Spleen (tissue), 11 donors: ENCODE measurements around the gene S100A13. TPM values are rescaled to one million over a fixed set of nuclear protein-coding genes. Genes with fewer than 3 reads are reported as not detected.

Source experiments
- DNase-seq: peaks from one replicate; pipeline ENCODE4 v3.0.0-alpha.2; 2020
- H3K27ac ChIP-seq, 8 donors: fragments of 200-600 bp; sonication (generic) in 7 of 8; 1 replicate in 4 of 8; 2 replicates in 4 of 8; pipeline versions ENCODE4 v1.5.0 to v1.8.0; 2016 to 2021; ENCODE audit warnings: inconsistent platforms in 4 of 8, mild to moderate bottlenecking in 4 of 8, moderate library complexity in 1 of 8
- H3K27me3 ChIP-seq, 7 donors: fragments of 200-600 bp; sonication (generic) in 6 of 7; replicated peaks in 1 of 7; 1 replicate in 4 of 7; 2 replicates in 3 of 7; pipeline versions ENCODE4 v1.5.0 to v1.8.0; 2016 to 2021; ENCODE audit warnings: inconsistent platforms in 3 of 7, mild to moderate bottlenecking in 1 of 7
- H3K36me3 ChIP-seq, 6 donors: fragments of 200-600 bp; sonication (generic) in 5 of 6; 1 replicate in 4 of 6; 2 replicates in 2 of 6; pipeline versions ENCODE4 v1.5.0 to v1.8.0; 2016 to 2021; ENCODE audit warnings: inconsistent platforms in 2 of 6
- H3K4me1 ChIP-seq, 6 donors: fragments of 200-600 bp; sonication (generic) in 5 of 6; 1 replicate in 3 of 6; 2 replicates in 3 of 6; pipeline versions ENCODE4 v1.5.0 to v1.8.0; 2016 to 2021; ENCODE audit warnings: inconsistent platforms in 3 of 6
- H3K4me3 ChIP-seq, 8 donors: fragments of 200-600 bp; sonication (generic) in 7 of 8; 1 replicate in 4 of 8; 2 replicates in 4 of 8; pipeline versions ENCODE4 v1.5.0 to v1.8.0; 2016 to 2021; ENCODE audit warnings: inconsistent platforms in 4 of 8, mild to moderate bottlenecking in 4 of 8, moderate library complexity in 2 of 8
- H3K9me3 ChIP-seq, 8 donors: fragments of 200-600 bp; sonication (generic) in 7 of 8; 1 replicate in 4 of 8; 2 replicates in 4 of 8; pipeline versions ENCODE4 v1.5.0 to v1.8.0; 2016 to 2021; ENCODE audit warnings: inconsistent platforms in 4 of 8
- CTCF ChIP-seq, 11 experiments: fragments of 200-600 bp in 7 of 11; fragments of 450-650 bp in 4 of 11; sonication (generic) in 4 of 11; IDR thresholded peaks in 8 of 11; conservative IDR thresholded peaks in 3 of 11; 1 replicate in 7 of 11; 2 replicates in 4 of 11; pipeline versions ENCODE4 v1.4.0 to v1.8.0; 2016 to 2021; ENCODE audit warnings: antibody characterized with exemption in 11 of 11, inconsistent platforms in 4 of 11, mild to moderate bottlenecking in 1 of 11
- POLR2A ChIP-seq, 3 donors: fragments of 450-650 bp; IDR thresholded peaks; one replicate each; pipeline ENCODE4 v1.5.1; 2017; ENCODE audit warnings: antibody characterized with exemption in 3 of 3, mild to moderate bottlenecking in 1 of 3
- POLR2AphosphoS5 ChIP-seq, 3 donors: sonication (generic); formaldehyde crosslinking; IDR thresholded peaks; one replicate each; pipeline ENCODE4 v1.5.1; 2017; ENCODE audit warnings: antibody characterized with exemption in 3 of 3
- WGBS, 5 donors: extraction: QIAGEN DNeasy Blood & Tissue Kit in 3 of 5; methylation state at CpG; one replicate each; pipeline versions ENCODE4 v1.1.5 to v1.1.7; 2013 to 2018; 5-methylcytosine and 5-hydroxymethylcytosine counted together
- intact Hi-C: fragments of 100-400 bp; cut with DNase I; formaldehyde crosslinking; loops from one replicate; pipeline ENCODE4 v1.15.0; 2023; ENCODE audit warnings: low total_unique reads
- polyA plus RNA-seq, 3 donors: library from polyadenylated mRNA; stranded (reverse); fragments of 200-250 nt; gene quantifications; one replicate each; pipeline ENCODE4 v1.2.1, GENCODE V29; 2013
- total RNA-seq, 7 donors: library from RNA; depleted of rRNA in 3 of 7; stranded (reverse); fragments of >200 nt in 3 of 7; fragmentation: NEBNext Ultra II Directional in 4 of 7; extraction: Animal tissue kit (Norgen Biotek cat#: 25700) in 4 of 7; gene quantifications; one replicate each; pipeline versions ENCODE4 v1.1.0 to v1.2.1, GENCODE V29; 2016 to 2021
- donor health status: healthy with polysubstance abuse.
- donor health status: DM: no; HTN: no; CAD: no; lungs with moderate emphysema.
- donor health status: DM: no; HTN: no; CAD: no.
- donor health status: Bipolar disorder and iron deficiency.
- donor health status: healthy.
- donor health status: DM: no; HTN: no; CAD: no.
- donor health status: DM: yes; HTN: yes; CAD: no.

The S100A13 gene
- total and polyA plus RNA-seq, 10 donors = 48.8 to 146 (median 75.5) TPM

DNA sequence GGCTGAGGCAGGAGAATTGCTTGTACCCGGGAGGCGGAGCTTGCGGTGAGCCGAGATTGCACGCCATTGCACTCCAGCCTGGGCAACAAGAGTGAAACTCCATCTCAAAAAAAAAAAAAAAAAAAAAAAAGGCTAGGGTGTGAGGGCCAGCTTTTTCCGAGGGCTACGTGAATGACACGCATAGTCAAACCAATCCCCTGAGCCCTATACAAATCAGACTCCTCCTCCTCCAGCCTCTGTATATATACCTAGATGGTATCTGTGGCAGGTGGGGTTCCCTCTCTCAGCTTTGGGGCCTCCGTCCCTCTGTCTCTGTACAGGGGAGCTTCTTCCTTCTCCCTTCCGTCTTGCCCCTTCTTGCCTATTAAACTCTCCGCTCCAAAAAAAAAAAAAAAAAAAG is 21.1 kb downstream of the S100A13 start:
- WGBS, 5 donors = 84 to 93% (median 91%) methylated on average over 11 of the region's 11 CpGs
- no peak overlapping the region for H3K4me3 ChIP-seq
- no peak for TF ChIP-seq POLR2A (IDR thresholded peaks at IDR 0.05)
- TF ChIP-seq POLR2AphosphoS5 (IDR thresholded peaks at IDR 0.05) = no peak
- no peak for TF ChIP-seq CTCF (IDR thresholded peaks at IDR 0.05 in 8 of 11, conservative IDR thresholded peaks at IDR 0.05 in 3 of 11)
- DNase-seq = peak; percentile 22
- peaks cover 5 to 60% (median 27%) of the 10 kb centered on the region in 6 donors for H3K4me1 ChIP-seq
- no peaks in the 10 kb centered on the region for H3K9me3 ChIP-seq
- H3K27ac ChIP-seq = peak overlapping the region in 4 of 8 donors; percentile 88 to 95 (median 89)
- intact Hi-C loops = no loop called here
- H3K27me3 ChIP-seq = no peaks in the 10 kb centered on the region
- H3K36me3 ChIP-seq = peaks cover 0 to 26% (median 0%) of the 10 kb centered on the region in 6 donors

DNA sequence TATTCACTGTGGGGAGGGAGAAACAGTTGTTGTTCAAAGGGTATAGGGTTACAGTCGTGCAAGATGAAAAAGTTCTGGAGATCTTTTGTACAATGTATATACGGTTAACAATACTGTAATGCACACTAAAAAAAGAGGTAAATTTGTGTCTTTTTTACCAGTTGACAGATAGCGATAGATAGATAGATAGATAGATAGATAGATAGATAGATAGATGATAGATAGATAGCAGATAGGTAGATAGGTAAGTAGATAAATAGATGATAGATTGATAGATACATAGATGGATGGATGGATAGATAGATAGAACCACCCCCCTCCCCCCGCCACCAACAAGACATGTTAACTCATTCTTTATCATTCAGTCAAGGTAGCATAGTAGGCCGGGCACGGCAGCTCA is 24.6 kb downstream of the S100A13 start:
- Histone ChIP-seq H3K27me3 (no peaks in the 10 kb centered on the region), H3K9me3 (no peaks in the 10 kb centered on the region), H3K4me3 (no peak overlapping the region), H3K27ac (no peak overlapping the region), H3K4me1 (peaks cover 12 to 64% (median 24%) of the 10 kb centered on the region in 6 donors), H3K36me3 (peaks cover 0 to 26% (median 0%) of the 10 kb centered on the region in 6 donors)
- DNase-seq = no peak
- WGBS, 5 donors = 82 to 90% (median 85%) methylated on average over 6 of the region's 6 CpGs
- TF ChIP-seq POLR2A (IDR thresholded peaks at IDR 0.05) (no peak), POLR2AphosphoS5 (IDR thresholded peaks at IDR 0.05) (no peak), CTCF (IDR thresholded peaks at IDR 0.05 in 8 of 11, conservative IDR thresholded peaks at IDR 0.05 in 3 of 11) (no peak)
- intact Hi-C loops = no loop called here

DNA sequence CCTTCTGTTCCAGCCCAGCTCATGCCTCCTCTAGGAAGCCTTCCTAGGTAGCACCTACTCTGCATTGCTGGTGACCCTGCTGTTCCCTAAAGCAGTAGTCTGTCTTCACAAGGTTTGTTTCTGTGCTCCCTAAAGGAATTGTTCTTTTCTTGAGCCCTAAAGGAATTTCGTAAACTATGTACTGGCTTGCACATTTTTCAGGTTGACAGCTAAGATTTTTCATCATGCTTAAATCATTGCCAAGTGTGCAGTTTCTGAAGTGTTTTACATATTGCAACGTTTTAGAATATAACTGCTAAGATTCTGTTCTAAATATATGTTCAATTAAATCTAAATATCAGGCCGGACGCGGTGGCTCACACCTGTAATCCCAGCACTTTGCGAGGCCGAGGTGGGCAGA is 27.5 kb downstream of the S100A13 start:
- Histone ChIP-seq H3K27ac (peak overlapping the region in 4 of 8 donors; percentile 84 to 89 (median 85)), H3K36me3 (no peaks in the 10 kb centered on the region), H3K4me3 (no peak overlapping the region), H3K9me3 (no peaks in the 10 kb centered on the region), H3K4me1 (peaks cover 11 to 51% (median 20%) of the 10 kb centered on the region in 6 donors), H3K27me3 (no peaks in the 10 kb centered on the region)
- no peak for DNase-seq
- intact Hi-C loops = no loop called here
- TF ChIP-seq CTCF (IDR thresholded peaks at IDR 0.05 in 8 of 11, conservative IDR thresholded peaks at IDR 0.05 in 3 of 11) = no peak
- no peak for TF ChIP-seq POLR2A (IDR thresholded peaks at IDR 0.05)
- TF ChIP-seq POLR2AphosphoS5 (IDR thresholded peaks at IDR 0.05) = no peak
- 86 to 91% (median 87%) methylated on average over 7 of the region's 7 CpGs for WGBS, 5 donors

DNA sequence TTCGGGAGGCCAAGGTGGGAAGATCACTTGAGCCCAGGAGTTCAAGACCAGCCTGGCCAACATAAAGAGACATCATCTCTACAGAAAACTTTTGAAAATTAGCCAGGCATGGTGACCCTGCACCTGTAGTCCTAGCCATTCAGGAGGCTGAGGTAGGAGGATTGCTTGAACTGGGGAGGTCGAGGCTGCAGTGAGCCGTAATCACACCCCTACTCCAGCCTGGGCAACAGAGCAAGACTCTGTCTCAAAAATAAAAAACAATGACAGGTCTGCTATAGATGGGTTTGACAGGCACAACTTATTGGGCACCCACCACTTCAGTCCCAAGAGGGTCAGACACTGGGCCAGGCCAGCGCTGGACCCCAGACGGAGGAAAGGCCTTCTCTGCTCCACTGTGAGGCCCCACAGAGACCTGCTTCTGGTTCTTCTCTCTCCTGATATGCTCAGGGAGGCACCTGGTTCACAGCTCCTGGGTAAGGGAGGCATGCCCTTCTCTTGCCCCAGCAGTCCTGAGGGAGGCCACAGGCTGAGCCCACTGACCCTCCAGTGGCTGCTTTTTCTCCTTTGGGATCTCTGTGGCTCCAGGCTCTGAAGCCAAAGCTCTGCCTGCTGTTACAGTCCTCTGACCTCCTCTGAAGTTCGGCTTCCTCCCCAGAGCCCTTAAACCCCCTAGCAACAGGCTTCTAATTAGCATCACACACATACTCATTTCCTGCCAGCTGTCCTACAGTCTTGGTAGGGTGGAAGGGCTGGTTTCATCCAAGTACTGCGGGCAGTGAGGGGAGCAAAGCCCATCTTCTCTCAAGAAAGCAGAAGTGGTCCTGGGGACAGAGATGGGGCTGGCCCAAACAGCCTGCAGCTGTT is 28.8 kb downstream of the S100A13 start:
- H3K27ac ChIP-seq = peak overlapping the region; percentile 74 to 89 (median 83)
- H3K4me3 ChIP-seq = no peak overlapping the region
- no peaks in the 10 kb centered on the region for H3K36me3 ChIP-seq
- H3K9me3 ChIP-seq = no peaks in the 10 kb centered on the region
- intact Hi-C loops = no loop called here
- H3K27me3 ChIP-seq = no peaks in the 10 kb centered on the region
- WGBS, 5 donors = 28 to 51% (median 42%) methylated on average over 5 to 7 of the region's 7 CpGs
- peaks cover 11 to 51% (median 20%) of the 10 kb centered on the region in 6 donors for H3K4me1 ChIP-seq
- peak in 2 of 3 donors; percentile 68 to 76 for TF ChIP-seq POLR2AphosphoS5 (IDR thresholded peaks at IDR 0.05)
- TF ChIP-seq CTCF (IDR thresholded peaks at IDR 0.05 in 8 of 11, conservative IDR thresholded peaks at IDR 0.05 in 3 of 11) = no peak
- peak in 1 of 3 donors; percentile 58 for TF ChIP-seq POLR2A (IDR thresholded peaks at IDR 0.05)
- peak; percentile 85 for DNase-seq
